GM18526 (cell line): ENCODE data around the gene TMEM25.

Experiments
- POLR2A ChIP-seq: IDR thresholded peaks from 3 replicates; pipeline ENCODE4 v1.6.1; 2011; ENCODE audit not compliant: insufficient read length; ENCODE audit errors: extremely low read depth

The TMEM25 gene

DNA sequence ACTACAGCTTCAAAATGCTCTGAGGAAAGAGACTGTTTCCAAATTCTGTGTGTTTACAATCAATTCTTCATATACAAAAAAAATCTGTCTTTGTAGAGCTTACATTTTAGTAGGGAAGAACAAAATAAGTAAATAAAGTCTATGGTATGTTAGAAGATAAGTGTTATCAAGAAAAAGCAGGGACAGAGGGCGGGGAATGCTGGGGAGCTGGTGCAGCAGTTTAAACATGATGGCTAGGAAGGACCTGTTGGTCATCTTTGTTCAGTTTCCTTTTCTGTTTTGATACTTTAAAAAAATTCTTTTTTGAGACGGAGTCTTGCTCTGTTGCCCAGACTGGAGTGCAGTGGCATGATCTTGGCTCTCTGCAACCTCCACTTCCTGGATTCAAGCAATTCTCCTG lies 16.1 kb downstream of the TMEM25 start:
- no peak for TF ChIP-seq POLR2A

DNA sequence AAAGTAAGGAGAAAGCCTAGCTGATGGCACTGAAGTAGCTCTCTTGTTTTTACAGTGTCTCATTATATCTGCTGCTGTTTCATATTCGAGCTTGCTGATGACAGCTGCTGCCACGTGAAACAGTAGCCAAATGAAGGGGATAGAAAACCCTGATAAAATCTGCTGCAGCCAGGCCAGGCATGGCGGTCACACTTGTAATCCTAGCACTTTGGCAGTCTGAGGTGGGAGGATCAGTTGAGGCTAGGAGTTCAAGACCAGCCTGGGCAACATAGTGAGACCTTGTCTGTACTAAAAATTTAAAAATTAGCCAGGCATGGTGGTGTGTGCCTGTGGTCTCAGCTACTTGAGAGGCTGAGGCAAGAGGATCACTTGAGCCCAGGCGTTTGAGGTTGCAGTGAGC lies 21.3 kb downstream of the TMEM25 start:
- TF ChIP-seq POLR2A, result no peak

DNA sequence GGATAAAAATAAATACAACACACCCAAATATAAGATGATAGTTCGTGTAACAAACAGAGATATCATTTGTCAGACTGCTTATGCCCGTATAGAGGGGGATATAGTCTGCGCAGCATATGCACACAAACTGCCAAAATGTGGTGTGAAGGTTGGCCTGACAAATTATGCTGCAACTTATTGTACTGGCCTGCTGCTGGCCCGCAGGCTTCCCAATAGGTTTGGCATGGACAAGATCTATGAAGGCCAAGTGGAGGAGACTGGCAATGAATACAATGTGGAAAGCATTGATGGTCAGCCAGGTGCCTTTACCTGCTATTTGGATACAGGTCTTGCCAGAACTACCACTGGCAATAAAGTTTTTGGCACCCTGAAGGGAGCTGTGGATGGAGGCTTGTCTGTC lies 29.8 kb downstream of the TMEM25 start:
- TF ChIP-seq POLR2A, result no peak

DNA sequence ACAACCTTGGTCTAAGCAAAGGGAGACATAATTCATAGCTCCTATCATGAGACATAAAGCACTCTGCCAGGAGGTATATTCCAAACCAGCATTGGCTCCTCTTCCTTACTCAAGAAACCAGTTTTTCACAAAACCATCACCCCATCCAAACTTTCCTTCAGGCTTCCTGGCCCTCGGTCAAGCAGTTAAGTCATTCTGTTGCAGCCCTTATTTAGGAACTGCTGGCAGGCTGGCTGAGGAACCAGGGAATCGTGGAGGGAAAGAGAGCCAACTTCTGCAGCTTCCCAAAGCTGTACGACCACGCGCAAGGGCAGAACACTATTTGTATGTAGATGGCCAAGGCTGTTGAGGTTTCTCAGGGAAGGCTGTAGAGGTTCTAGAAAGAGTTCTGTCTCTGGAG lies 34.1 kb downstream of the TMEM25 start:
- no peak for TF ChIP-seq POLR2A

DNA sequence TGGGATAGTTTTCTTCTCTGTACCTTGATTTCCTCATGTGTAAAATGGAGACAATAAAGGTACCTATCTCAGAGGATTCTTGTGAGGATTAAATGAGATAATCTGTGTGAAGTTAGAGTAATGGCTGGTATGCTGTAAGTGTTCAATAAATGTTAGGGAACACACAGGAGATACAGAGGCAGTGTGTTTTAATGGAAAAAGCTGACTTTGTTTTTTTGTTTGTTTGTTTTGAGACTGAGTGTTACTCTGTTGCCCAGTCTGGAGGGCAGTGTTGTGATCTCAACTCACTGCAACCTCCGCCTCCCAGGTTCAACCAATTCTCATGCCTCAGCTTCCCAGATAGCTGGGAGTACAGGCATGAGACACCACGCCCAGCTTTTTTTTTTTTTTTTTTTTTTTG lies 38.7 kb downstream of the TMEM25 start:
- TF ChIP-seq POLR2A, result no peak

DNA sequence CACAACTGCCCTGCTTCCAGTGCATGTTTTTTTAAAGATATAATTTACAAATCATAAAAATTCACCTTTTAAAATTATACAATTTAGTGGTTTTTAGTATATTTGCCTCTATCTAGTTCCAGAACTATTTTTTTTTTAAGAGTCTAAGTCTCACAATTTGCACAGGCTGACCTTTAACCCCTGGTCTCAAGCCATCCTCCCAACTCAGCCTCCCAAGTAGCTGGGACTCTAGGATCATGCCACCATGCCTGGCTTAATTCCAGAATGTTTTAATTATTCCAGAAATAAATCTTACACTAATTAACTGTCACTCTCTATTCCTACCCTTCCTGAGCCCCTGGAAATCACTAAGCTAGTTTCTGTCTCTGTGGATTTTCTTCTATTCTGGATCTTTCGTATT lies 39.8 kb downstream of the TMEM25 start:
- TF ChIP-seq POLR2A, result no peak

DNA sequence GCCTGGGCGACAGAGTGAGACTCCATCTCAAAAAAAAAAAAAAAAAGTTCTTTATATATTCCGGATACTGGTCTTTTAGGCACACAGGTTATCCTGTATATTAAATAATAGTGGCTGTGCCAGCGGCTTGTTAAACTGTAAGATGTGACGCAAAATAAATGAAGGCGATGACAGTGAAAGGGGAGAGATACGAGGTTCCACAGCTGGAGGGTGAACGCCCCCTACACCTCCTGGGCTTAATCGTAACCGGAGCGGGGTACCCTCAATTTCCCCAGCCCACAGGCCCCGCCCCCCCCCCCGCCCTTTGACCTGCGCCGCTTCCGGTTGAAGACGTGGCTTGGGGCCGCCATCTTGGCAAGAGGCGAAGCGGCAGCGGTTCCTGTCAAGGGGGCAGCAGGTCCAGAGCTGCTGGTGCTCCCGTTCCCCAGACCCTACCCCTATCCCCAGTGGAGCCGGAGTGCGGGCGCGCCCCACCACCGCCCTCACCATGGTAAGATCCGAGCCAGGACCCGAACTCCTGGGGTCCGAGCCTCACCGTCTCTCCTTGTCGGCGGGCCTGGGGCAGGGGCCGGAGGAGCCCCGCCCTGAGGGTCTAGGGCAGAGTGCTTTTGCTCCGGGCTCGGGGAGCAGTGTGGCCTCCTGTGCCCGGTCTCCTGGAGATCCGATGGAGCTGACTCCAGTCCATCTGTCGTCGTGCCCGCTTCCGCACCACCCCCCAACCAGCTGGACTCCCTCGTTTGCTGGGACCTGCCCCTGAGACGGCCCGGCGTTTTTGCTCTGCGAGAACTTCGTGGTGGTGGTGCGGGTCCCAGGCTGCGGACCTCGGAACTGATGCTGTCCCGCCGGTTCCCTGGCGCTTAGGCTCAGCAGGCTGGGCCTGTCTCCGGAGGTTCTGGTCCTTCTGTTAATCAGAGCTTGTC lies 41.3 kb downstream of the TMEM25 start, which contains the start of gene ARCN1:
ARCN1 (plus strand) TSS at position 349 of the 920 bp plus-strand sequence; CDS start at position 488, 139 bp downstream.
- TF ChIP-seq POLR2A, result peak; percentile 84

DNA sequence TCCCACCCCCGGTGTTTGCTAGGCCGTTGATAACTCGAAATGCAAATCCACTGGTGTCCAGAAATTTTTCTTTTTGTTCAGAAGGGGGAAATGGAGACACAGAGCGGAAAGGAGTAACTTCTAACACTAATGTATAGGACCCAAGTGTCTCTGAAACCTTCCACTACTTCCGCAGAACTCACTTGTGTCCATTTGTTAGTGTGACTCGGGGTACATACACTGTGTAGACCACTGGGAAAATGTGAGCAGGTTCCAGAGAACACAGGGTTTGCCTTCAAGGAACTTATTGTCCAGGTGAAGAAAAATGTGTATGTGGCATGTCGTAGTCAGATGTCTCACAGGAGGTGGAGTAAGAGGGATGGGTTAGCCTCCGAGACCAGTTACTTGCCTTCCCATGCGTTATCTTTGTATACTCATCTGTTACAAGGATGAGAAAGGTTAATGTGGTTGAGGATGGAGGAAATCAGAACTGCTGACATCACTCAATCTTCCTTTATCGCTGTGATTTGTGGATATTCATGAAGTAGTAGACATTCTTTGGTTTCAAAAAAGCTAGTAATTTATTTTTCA lies 42.1 kb downstream of the TMEM25 start:
- TF ChIP-seq POLR2A, result no peak

DNA sequence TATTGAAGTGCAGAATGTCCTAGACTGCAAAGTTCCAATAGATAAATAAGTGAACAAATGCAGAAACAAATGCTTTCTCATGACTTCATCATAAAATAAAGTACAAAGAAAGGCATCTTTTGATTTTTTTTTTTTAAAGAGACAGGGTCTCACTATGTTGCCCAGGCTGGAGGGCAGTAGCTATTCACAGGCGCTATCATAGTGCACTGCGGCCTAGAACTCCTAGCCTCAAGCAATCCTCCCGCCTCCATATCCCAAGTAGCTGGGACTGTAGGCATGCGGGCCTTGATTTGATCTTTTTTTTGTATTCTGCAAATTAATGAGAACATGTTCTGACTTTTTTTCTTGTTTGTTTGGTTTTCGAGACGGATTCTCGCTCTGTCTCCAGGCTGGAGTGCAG lies 43.6 kb downstream of the TMEM25 start:
- TF ChIP-seq POLR2A, result no peak

DNA sequence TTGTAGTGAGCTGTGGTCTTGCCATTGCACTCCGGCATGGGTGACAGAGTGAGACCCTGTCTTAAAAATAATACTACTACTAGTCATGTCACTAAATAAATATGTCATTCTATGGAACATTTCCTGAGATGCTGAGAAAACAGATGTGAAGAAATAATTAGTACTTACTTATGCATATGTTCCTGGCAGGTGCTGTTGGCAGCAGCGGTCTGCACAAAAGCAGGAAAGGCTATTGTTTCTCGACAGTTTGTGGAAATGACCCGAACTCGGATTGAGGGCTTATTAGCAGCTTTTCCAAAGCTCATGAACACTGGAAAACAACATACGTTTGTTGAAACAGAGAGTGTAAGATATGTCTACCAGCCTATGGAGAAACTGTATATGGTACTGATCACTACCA lies 50.1 kb downstream of the TMEM25 start:
- TF ChIP-seq POLR2A, result no peak
